NCI-H2196 treated with DMSO at 0.1 percent for 48 hours (cell line): ENCODE data around the gene MST1R.

Experiments
- DNase-seq: peaks from one replicate; lab custom pipeline; 2025; ENCODE audit not compliant: unreplicated experiment; lab: John Stamatoyannopoulos, UW

Gene MST1R

GRCh38 chr3:49841806-49842205 is 61.9 kb downstream of the MST1R start:
- DNase-seq = no peak

- DNase-seq = no peak
These were observed 62.5 kb downstream of the MST1R start for GRCh38 chr3:49841126-49841696.

- DNase-seq = no peak
These were observed 63.3 kb downstream of the MST1R start for GRCh38 chr3:49840388-49840787.

GRCh38 chr3:49839193-49839809 is 64.4 kb downstream of the MST1R start:
- DNase-seq = peak; percentile 24
